NK-92 (cell line): Measurements from ENCODE around the gene TMEM108.

Source experiments
- DNase-seq: peaks from one replicate; lab custom pipeline; 2025; ENCODE audit not compliant: unreplicated experiment; lab: John Stamatoyannopoulos, UW

Gene TMEM108

GRCh38 chr3:133209871-133210550, 171.8 kb downstream of the TMEM108 start:
- no peak for DNase-seq

GRCh38 chr3:133210656-133211055, 172.5 kb downstream of the TMEM108 start:
- DNase-seq = no peak

- DNase-seq = no peak
These were observed 173.3 kb downstream of the TMEM108 start for GRCh38 chr3:133211449-133211848.

- no peak for DNase-seq
These were observed 173.7 kb downstream of the TMEM108 start for GRCh38 chr3:133211856-133212255.

GRCh38 chr3:133213937-133214336, 175.7 kb downstream of the TMEM108 start:
- no peak for DNase-seq

GRCh38 chr3:133227813-133228212, 189.6 kb downstream of the TMEM108 start:
- DNase-seq = no peak

GRCh38 chr3:133230195-133230594, 192.0 kb downstream of the TMEM108 start:
- no peak for DNase-seq

- DNase-seq = no peak
These were observed 198.7 kb downstream of the TMEM108 start for GRCh38 chr3:133236901-133237300.

- no peak for DNase-seq
These were observed 199.2 kb downstream of the TMEM108 start for GRCh38 chr3:133237380-133237779.

GRCh38 chr3:133238015-133238414, 199.8 kb downstream of the TMEM108 start:
- no peak for DNase-seq

GRCh38 chr3:133246119-133246518, 207.9 kb downstream of the TMEM108 start:
- no peak for DNase-seq

- DNase-seq = no peak
These were observed 208.6 kb downstream of the TMEM108 start for GRCh38 chr3:133246773-133247172.

GRCh38 chr3:133248389-133248788, 210.2 kb downstream of the TMEM108 start:
- no peak for DNase-seq

- no peak for DNase-seq
These were observed 211.3 kb downstream of the TMEM108 start for GRCh38 chr3:133249490-133249889.

- DNase-seq = no peak
These were observed 216.0 kb downstream of the TMEM108 start for GRCh38 chr3:133254151-133254550.

- no peak for DNase-seq
These were observed 216.5 kb downstream of the TMEM108 start for GRCh38 chr3:133254716-133255115.

- DNase-seq = no peak
These were observed 218.7 kb downstream of the TMEM108 start for GRCh38 chr3:133256787-133257483.

GRCh38 chr3:133258358-133258757, 220.2 kb downstream of the TMEM108 start:
- DNase-seq = no peak

- DNase-seq = no peak
These were observed 221.6 kb downstream of the TMEM108 start for GRCh38 chr3:133259767-133260166.

GRCh38 chr3:133262333-133262732, 224.1 kb downstream of the TMEM108 start:
- no peak for DNase-seq

GRCh38 chr3:133264920-133265319, 226.7 kb downstream of the TMEM108 start:
- DNase-seq = no peak

GRCh38 chr3:133268726-133269134, 230.5 kb downstream of the TMEM108 start:
- DNase-seq = no peak

- no peak for DNase-seq
These were observed 231.2 kb downstream of the TMEM108 start for GRCh38 chr3:133269393-133269792.
